GM12864 (cell line): ENCODE measurements around the gene RNF40.

Source experiments
- DNase-seq: peaks from one replicate; pipeline ENCODE4 v3.0.0-alpha.2; 2011; ENCODE audit warnings: low read depth
- H3K4me3 ChIP-seq: 2 replicates; pipeline ENCODE4 v1.5.1; 2011; ENCODE audit warnings: mild to moderate bottlenecking, low read depth, low read length, control low read depth
- TF ChIP-seq, protein P1 (sequence below): IDR thresholded peaks from 2 replicates; pipeline ENCODE4 v1.5.1; 2011; ENCODE audit warnings: low read depth, mild to moderate bottlenecking, moderate library complexity, low read length, control low read depth, inconsistent platforms; ENCODE audit errors: missing control alignments

Gene RNF40

DNA sequence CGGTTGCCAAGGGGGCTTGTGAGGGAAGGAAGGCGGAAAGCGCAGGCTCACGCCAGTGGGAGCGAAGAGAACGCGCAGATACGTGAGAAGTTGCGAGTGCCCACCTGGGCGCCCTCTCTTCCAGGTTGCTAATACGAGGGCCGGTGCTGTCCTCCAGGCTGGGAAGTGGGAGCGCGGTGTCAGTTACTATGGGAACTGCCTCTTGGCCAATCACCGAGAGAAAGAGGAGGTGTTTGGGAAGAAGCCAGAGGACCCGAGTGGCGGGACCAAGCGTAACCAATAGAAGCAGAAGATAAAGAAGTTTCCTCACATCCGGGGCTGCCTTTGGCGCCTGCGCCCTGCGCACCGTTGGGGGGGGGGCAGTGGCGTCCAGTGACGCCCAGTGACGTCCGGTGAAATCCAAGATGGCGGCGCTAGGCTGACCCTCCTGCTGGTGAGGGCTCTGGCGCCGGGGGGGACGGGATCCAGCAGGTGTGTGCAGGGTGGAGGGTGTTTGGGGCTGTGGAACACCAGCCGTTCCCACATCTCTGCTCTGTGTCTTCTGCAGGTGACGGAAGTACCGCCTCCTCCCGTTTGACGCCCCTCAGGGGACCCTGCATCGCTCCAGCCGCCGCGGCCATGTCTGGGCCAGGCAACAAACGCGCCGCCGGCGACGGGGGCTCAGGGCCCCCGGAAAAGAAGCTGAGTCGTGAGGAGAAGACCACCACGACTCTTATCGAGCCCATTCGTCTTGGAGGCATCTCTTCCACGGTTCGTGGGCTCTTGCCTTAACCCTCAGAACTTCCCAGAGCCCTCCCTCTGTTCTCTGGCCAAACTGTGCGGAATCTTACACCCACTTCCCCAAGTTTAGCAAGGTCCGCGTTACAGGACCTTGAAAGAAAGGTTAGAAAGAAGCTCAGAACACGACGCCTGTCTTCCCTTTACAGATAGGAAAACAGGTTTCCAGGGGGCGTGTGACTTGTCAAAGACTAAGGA is at the start of gene RNF40, which contains the start of gene CFAP119:
Gene RNF40, plus strand, starts transcription at position 395 of the 975 bp plus-strand sequence. Its CDS starts 224 bp downstream, at position 619.
Gene CFAP119, minus strand, starts transcription at position 135 of the 975 bp plus-strand sequence. CDS start 314 bp downstream, outside the sequence.
- peak within 1 kb of the TSS; percentile 79 for H3K4me3 ChIP-seq
- TF ChIP-seq, protein P1, sequence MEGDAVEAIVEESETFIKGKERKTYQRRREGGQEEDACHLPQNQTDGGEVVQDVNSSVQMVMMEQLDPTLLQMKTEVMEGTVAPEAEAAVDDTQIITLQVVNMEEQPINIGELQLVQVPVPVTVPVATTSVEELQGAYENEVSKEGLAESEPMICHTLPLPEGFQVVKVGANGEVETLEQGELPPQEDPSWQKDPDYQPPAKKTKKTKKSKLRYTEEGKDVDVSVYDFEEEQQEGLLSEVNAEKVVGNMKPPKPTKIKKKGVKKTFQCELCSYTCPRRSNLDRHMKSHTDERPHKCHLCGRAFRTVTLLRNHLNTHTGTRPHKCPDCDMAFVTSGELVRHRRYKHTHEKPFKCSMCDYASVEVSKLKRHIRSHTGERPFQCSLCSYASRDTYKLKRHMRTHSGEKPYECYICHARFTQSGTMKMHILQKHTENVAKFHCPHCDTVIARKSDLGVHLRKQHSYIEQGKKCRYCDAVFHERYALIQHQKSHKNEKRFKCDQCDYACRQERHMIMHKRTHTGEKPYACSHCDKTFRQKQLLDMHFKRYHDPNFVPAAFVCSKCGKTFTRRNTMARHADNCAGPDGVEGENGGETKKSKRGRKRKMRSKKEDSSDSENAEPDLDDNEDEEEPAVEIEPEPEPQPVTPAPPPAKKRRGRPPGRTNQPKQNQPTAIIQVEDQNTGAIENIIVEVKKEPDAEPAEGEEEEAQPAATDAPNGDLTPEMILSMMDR: no peak
- peak; percentile 92 for DNase-seq

DNA sequence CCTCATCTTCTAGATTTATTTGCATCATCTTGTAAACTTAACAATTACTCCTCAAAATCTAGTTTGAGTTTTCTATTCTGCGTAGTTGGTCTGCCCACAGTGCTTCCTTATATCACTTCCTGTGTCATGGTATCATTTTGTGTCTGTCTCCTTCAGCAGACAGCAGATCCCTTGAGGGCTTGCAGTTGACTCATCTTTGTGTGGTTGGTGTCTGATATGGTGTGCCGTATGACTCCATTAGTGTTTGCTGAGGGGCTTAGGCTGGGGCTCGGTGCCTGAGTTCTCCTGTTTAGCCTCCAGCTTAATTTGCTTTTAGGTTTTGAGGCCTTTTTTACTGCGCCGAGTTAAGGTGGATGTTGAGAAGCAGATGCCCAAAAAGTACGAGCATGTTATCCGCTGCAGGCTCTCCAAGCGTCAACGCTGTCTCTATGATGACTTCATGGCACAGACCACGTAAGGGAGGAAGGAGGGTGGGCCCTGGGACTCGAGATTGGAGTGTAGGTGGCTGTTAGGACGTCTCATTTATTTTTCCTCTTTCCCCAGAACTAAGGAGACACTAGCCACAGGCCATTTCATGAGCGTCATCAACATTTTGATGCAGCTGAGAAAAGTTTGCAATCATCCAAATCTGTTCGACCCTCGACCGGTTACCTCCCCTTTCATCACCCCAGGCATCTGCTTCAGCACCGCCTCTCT is 46.2 kb upstream of the RNF40 start:
- TF ChIP-seq, protein P1: no peak
- DNase-seq: no peak
- no peak overlapping the region for H3K4me3 ChIP-seq

DNA sequence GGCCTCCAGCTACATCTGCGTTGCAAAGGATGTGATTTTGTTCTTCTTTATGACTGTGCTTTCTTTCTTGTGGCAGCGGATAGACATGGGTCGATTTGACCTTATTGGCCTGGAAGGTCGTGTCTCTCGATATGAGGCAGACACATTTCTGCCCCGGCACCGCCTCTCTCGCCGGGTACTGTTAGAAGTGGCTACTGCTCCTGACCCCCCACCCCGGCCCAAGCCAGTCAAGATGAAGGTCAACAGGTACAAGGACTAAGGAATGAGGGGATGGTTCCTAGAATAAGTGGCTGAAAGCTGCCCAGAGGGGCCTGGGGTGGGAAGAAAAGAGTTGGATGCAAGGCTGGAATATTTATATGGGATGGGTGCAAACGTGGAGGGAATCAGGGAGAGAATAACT is 42.0 kb upstream of the RNF40 start:
- TF ChIP-seq, protein P1: no peak
- H3K4me3 ChIP-seq: no peak overlapping the region
- no peak for DNase-seq

DNA sequence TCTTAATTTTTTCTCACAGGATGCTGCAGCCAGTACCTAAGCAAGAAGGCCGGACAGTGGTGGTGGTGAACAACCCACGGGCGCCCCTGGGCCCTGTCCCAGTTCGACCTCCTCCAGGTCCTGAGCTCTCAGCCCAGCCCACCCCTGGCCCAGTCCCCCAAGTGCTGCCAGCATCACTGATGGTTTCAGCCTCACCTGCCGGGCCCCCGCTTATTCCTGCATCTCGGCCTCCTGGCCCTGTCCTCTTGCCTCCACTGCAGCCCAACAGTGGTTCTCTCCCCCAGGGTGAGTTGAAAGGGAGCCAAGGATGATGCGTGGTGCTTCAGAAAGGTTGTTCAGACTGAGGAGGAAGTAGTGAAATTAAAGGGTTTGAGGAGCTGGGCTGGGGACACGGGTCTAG is 41.4 kb upstream of the RNF40 start:
- no peak for DNase-seq
- no peak overlapping the region for H3K4me3 ChIP-seq
- TF ChIP-seq, protein P1: no peak

DNA sequence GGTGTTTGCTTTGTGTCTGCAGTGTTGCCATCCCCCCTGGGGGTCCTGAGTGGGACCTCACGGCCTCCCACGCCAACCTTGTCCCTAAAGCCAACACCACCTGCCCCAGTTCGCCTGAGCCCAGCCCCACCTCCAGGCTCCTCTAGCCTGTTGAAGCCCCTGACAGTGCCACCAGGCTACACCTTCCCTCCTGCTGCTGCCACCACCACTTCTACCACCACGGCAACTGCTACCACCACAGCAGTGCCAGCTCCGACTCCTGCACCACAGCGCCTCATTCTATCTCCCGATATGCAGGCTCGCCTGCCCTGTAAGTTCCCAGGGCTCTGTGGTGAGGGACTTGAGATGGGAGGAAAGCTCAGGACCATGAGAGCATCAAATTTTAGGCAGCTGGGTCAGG is 41.0 kb upstream of the RNF40 start:
- TF ChIP-seq, protein P1: no peak
- no peak overlapping the region for H3K4me3 ChIP-seq
- no peak for DNase-seq

DNA sequence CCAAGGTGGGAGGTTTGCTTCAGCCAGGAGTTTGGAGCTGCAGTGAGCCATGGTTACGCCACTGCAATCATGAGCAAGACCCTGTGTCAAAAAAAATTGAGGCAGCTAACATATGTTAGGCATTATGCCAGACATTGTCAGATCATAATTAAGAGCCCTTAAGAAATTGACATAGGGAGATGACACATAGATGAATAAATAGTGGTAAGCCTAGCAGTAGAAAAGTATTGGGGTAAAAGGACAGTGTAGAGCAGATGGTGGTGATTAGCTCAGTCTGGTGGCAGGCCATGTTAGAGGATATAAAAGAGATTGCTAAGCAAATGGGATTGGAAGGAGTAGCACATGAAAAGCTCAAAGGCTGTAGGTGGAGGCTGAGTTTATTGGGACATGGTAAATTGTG is 40.5 kb upstream of the RNF40 start:
- TF ChIP-seq, protein P1: no peak
- H3K4me3 ChIP-seq: no peak overlapping the region
- no peak for DNase-seq
